Activated CD8-positive, alpha-beta memory T cell treated with anti-CD3 and anti-CD28 coated beads for 48 hours (primary cell): Measurements from ENCODE around the gene RELL2.
A peak's percentile ranks its signal among the peaks of the same experiment; 100 is the strongest.
"Not testable (repeated sequence)": the region's sequence is repeated elsewhere in the genome, so short reads cannot be mapped to it uniquely, and the experiment has no call there.

ENCODE experiments used
- DNase-seq, 3 experiments: peaks; one replicate each; pipeline ENCODE4 v3.0.0-alpha.2; 2020; ENCODE audit warnings: low read depth in 2 of 3, low spot score in 2 of 3

RELL2 gene, protein sequence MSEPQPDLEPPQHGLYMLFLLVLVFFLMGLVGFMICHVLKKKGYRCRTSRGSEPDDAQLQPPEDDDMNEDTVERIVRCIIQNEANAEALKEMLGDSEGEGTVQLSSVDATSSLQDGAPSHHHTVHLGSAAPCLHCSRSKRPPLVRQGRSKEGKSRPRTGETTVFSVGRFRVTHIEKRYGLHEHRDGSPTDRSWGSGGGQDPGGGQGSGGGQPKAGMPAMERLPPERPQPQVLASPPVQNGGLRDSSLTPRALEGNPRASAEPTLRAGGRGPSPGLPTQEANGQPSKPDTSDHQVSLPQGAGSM

DNA sequence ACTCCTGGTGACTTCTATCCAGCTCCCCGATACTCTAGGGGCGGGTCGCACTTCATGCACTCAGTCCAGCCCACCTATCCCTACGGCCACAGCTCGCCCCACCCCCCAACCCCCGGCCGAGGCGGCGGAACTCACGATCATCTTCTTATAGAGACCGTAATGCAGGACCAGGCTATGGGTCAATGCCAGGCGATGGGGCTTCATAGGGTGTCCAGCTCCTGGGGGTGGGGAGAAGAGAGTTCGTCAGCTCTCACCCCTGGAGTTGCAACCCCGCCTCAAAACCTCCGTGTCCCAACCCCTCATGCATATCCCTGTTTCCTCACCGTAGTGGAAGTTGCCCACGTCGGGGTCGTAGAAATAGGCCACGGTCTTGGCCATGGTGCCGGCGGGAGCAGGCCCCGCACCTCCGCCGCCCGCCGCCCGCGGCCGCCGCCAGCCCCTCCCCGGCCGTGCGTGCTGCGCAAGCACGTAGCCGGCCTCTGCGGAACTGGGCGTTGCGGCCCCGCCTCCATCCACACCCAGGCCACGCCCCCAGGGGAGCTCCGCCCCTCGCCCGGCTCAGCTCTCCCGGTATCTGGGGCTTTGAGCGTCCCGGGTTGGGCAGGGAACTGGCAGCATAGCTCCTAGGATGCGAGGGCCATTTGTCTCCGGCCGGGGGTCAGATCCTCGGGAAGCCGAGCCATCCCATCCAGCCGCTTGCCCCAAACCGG lies at the start of gene RELL2, which contains the start of gene HDAC3:
Gene RELL2 (plus strand): TSS at position 585 of the 710 bp plus-strand sequence. CDS start 1,229 bp downstream, outside the sequence.
Gene HDAC3 (minus strand): TSS at position 437 of the 710 bp plus-strand sequence. CDS start 59 bp downstream, at position 378.
- peak; percentile 86 to 96 (median 88) for DNase-seq

DNA sequence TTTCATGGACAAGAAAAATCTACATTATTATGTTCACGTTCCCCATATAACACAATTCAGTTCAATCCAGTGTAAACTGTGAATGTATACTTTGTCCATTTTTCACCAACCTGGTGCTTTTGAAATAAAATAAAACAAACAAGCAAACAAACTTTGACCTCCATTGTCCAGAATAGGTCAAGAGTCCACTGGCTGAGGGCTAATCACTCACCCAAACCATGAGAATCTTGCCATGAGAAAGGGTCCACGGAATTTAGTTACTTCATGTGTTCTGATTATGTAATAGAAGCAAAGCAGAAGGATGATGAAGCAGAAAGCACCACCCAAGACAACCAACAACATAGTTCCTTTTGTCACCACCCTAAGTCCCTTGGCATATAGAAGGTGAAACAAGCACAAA lies 46.7 kb upstream of the RELL2 start:
- no peak for DNase-seq

DNA sequence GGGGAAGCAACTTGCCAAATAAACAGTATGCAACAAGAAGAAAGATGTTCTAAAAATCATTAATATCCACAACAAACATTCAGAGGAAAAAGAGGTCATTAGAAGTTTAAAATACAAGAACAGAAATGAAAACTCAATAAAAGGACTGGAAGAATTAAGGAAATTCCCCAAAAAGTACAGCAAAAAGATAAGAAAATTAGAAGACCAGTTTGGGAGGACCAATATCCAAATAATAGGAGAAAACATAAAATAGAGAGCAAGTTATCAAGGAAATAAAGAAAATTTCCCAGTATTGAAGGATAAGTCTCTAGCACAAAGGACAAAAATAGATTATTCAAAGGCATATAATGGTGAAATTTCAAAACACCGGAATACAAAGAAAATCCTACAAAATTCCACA lies 39.9 kb upstream of the RELL2 start:
- no peak for DNase-seq

DNA sequence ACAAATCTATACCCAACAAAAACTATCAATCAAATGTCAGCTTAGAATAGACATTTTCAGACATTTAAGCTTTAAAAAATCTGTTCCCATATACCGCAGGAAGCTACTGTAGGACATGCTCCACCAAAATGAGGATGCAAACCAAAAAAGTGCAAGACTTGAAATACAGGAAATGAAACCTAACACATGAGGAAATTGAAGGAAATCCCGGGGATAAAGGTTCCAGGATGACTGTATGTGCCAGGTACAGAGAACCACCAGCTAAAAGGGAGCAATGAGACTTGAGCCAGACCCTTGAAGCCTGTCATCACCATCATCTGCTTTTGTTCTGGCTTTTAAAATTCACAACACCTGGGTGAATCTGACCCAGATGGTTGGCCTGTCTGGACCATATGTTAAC lies 39.4 kb upstream of the RELL2 start:
- no peak for DNase-seq

DNA sequence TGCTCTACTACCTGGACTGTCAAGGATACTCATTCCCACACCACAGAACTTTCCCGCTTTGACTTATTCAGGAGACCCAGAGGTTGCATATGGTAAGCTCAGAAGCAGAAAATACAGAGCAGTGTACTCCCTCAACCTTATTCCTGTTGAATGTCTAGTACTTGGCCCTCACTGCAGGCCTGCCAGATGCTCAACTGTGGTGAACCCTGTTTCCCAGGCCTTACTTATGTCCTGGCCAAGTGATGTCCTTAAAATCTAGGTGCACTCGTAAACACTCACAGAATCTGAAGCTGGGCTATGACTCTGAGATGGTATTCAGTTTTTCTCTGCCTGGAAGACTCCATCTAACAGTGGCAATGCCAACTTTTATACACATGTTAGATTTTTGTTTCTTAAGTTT lies 39.0 kb upstream of the RELL2 start:
- DNase-seq: no peak

DNA sequence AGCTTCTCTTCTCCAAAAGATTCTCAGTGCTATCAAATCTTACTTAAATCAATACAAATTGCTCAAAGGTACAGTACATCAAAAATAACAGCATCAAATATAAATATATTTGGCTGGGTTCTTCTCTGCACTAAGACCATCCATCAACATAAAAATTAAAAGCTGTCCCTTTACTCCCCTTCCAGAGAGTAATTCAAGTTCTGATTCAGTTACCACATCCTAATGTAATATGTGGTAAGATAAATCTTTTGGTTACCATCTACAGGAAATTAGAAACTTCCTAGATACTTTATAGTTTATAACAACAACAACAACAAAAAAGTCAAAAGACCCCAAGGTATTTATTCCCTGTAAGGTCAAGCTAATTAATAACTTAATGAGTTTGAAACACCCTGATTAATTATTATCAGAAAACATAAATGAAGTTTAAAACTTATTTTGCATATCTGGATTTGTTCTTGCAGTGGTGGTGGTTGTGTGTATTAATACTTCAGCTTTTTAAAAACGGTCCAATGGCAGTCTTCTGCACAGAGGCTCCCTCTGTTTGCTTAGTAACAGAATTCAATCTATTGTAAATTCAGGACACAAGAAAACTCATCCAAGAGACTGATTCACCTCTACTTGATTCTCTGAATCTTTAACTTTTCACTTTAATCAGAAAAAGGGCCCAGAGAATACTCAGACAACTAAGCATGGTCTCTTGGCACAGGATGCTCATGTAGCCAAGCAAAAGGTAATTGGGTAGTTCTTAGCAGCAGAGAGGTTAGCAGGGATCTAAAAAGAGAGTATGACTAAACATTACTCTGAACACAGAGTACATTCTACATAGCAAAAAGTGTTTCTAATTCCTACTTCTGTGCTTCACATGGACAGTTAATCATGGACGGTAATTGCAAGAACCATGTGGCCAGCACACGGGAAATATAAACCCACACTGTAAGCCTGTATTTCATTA lies 38.1 kb upstream of the RELL2 start:
- no peak for DNase-seq

DNA sequence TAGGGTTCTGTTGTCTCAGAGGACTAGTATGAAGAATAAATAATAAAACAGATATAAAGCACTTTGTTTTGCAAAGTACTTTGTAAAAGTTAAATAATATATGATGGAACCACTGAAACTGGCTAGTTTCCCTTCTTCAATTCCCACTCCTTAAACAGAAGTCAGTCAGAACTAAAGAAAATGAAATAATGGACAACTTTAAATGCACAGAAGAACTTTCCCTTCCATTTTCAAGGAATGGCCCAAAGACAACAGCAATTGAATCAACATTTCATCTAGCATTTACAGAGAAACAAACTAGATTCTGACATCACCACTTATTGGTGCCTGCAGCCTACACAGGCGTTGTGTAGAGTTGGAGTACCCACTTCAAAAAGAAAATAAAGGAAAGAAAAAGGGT lies 34.2 kb upstream of the RELL2 start:
- no peak for DNase-seq

DNA sequence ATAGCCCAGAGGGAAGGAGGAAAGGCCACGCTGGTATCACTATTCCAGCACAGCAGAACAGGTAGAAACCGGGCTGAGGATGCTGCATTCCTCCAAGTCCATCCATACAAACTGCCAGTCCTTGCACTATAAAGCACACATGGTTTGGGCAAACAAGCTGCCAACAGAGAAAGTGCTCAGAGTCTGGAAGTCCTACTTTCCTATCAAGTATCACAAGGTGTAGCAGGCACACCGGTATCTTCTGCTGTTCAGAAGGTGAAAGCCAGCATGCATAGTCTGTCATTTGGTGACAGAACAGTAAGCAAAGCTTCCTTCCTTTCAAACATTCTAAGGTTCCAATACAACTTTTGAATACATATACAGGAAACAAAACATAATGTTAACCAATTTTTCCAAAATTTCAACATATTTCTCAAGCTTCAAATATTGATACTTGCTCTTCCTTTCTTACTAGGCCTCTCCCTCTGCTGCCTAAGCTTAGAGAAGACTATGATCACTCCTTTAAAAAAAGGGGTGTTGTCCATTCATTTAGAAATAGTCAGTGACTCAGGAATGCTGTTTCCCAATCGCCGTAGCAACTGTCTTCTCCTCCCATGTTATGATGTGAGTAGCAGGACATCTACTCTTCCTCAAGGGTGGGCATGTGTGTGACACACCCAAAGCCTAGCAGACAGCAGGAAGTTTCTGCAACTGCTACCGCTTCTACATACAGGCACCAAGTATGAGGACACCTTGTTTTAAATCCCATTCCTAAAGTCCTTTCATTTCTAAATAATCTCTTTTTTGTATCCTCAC lies 32.7 kb upstream of the RELL2 start:
- no peak for DNase-seq

DNA sequence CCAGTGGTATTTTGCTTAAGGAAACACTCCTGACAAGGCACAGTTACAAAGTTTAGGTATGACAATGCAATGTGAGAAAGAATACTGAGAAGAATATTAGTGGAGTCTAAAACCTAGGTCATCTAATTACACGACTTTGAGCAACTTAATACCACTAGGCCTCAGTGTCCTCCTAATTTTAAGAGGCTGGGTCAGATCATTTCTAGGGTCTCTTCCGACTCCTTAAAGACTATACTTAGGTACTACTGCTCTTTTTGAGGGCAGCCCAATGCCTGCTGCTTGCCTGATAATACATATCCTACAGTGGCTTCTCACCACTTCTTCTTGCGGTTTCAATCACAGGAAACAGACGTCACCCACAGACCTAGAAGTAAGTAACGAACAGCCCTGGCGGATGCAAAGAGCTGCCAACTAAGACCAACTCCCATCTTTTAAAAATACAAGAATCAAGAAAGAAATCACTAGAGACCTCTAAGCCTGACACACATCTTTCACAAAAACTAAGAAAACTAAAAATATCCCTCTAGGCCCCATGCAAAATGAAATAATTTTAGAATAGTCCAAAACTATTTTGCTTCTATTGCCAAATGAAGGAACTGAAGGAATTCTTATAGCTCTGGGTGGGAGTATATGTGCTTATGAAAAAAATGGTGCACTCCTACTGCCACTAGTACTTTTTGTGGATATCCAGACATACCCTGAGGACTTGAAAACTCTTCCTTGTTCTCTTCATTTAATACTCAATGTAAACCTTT lies 31.1 kb upstream of the RELL2 start:
- peak in 2 of 3 experiments; percentile 22 to 26 for DNase-seq

DNA sequence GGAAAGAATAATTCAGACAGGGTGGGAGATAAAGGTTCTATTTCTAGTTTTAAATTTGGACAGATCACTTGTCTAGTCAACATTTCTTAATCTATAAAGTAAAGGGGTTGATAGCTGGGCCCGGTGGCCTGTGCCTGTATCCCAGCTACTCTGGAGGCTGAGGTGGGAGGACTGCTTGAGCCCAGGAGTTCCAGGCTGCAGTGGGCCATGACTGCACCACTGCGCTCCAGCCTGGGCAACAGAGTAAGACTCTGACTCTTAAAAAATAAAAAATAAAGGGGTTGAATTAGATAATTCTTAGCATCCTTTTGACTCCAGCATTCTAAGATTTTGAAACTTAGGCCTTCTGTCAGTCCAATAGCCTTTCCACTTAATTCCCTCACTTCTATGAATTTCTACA lies 28.8 kb upstream of the RELL2 start:
- no peak for DNase-seq

DNA sequence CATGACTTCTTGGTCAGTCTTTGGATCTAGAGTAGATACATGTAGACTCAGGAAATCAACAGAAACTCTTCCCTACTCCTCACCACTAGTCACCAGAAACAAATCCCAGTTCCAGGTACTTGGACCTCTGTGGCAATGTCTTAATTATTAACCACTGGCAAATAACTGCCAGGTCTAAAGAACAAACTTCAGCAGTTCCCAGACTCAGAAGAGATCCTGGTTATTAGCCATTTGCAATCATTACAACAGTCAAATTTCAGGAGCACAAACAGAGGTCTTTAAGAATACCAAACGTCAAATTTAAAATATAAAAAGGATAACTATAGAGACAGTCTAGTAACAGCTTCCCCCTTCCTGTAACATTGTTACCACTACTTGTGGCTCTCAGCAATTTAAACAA lies 28.2 kb upstream of the RELL2 start:
- no peak for DNase-seq

DNA sequence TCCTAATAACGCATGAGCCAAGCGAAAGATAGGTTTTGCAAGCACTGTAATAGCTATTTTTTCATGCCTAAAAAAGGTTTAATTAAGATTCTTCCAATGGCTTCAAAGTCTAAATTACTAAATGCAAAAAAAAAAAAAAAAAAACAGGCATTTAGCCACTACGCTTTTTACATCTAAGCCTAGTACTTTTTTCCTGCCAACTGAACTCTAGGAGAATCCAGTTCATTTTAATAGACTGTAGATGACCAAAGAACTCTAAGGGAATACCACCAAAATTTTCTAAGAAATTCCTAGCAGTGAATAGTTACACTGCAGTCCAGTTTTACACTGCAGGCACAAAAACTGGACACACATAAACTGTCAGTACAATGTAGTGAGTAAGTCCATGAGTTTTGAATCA lies 27.8 kb upstream of the RELL2 start:
- no peak for DNase-seq

DNA sequence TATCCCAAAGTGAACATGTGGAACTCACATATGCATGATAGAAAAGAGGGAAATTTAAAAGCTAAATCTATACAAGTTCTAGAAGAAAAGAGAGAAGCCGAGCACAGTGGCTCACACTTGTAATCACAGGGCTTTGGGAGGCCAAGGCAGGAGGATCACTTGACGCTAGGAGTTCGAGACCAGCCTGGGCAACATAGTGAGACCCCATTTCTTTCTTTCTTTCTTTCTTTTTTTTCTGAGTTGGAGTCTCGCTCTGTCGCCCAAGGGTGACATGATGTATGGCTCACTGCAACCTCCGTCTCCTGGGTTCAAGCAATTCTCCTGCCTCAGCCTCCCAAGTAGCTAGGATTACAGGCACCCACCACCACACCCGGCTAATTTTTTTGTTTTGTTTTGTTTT lies 26.9 kb upstream of the RELL2 start:
- not testable (repeated sequence) for DNase-seq

DNA sequence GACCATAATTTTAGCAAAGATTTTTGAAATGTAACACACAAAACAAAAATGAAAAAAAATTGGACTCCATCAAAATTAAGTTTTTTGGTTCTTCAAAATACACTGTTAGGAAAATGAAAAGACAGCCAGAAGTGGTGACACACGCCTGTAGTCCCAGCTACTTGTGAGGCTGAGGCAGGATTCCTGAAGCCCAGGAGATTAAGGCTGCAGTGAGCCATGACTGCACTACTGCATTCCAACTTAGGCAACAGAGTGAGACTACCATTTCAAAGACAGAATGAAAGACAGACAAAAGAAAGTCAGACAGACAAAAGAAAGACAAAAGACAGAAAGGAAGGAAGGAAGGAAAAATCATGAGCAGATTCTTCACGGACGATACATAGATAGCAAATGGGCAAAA lies 25.5 kb upstream of the RELL2 start:
- no peak for DNase-seq

DNA sequence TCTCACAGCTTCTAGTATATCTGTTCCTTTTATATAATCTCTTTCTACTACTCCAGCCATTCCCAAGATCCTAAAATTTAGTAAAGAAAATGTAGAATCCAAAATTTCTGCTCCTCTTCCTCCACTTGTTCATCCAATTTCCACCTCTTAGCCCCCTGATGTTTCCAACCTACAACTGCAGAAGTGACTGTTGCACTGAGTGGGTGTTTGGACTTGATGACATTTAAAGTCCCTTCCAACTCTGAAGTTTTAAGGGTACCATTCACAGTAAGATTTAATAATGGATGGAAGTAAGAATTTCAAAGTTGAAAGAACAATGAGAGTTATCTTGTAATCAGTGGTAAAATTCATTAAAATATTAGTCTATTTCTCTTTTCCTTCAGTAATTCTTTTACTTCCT lies 23.5 kb upstream of the RELL2 start:
- DNase-seq: no peak

DNA sequence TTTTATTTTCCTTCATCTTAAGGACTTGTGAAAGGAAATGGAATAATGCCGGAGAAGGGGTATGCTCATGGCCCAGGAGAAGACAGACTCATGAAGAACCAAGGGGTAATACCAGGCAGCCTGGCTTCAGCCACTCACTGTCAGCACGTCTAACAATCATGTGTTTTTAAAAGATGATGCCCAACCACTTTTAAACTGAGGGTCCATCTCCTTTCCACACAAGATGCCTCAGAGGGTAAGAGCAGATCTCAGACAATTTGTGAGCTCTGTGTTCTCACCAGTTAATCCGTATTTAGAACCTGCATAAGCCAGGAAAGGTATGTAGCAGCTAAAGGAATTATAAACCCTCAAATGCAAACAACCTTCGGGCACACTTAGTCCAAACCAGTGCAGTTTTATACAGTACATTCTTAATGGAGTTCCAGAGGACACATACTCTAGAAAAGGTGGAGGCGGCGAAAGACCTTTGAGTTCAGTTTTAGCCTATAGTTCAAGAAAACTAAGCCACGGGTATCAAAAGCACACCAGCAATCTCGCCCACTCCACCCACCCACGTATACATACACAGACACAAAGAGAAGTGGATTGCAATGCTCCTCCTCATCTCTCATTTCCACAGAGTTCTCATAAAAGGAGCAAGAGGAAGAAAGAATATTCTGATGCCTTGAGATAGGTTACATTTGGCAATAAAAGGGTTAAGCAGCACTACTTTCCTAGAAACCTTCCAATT lies 20.6 kb upstream of the RELL2 start:
- DNase-seq: no peak

DNA sequence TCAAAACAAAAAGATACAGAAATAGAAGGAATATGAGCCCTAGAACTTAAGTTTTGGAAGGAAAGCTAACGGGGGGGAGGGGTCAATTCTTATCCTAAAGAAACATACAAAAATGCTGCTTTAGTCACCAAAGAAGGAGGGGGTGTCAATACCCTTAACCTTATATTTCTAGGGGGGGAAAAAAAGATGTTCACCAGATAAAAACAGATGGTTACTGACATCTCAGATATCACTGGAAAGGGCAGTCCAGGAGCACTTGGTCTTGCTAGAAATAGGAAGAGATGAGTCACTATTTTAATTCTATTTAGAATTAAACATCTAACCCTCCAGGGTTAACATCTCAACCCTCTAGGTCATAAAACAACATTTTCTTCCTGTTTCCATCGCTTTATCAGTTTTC lies 19.7 kb upstream of the RELL2 start:
- DNase-seq: no peak

DNA sequence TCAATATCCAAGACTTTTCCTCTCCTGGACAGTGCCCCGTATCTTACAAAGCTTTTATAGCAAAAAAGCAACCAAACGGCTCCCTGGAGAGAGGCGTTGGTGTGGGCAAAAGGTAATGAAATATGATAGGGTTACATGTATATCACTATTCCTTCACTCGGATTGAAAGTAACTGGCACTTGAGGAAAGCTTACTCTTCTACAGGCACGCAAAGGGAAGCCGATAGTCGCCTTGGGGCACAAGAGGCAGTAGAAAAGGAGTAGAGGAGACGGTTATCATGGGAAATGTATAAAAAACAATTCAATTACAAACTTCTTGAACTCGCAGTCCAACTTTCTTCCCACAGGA lies 19.1 kb upstream of the RELL2 start:
- no peak for DNase-seq

DNA sequence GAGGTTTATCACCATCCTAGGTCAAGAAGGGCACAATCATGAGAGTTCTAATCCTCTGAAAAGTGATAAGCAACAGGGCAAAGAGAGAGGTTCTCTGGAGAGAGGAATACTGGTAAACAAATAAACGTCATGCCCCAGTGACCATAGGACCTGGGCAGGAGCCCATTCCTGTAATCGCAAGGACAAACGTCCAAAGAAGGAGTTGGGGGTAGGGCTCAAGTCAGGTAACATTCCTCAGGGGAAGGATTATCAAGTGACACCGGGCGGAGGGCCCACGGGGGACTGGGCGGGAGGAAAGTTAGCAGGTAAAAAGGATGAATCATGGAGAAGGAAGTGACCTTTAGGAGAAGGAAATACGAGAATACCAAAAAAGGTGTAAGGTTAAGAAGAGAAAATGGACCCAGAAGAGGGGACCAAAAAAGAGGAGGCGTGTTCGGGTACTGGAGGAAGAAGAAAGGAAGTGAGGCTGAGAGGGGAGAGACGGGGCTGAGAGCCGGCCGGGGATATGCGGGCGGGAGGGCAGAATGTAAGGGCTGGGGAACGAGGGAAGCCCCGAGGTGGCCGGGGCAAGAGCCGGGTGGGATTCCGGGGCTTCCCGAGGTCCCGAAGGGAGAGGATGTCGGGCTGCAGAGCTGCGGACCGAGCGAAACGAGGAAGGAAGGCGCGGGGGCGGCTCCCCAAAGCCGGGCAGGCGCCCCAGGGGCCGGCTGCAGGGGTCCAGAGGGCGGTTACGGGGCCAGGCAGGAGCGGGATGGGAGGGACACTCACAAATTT lies 18.6 kb upstream of the RELL2 start:
- DNase-seq: peak in 2 of 3 experiments; percentile 31
